GM18508 (cell line): ENCODE measurements around the gene MUC4.
"Not testable (repeated sequence)": the region's sequence is repeated elsewhere in the genome, so short reads cannot be mapped to it uniquely, and the experiment has no call there.

Experiments
- ATAC-seq: cut with Tn5 transposase; IDR thresholded peaks from one replicate; pipeline ENCODE4 v1.9.1; 2021; ENCODE audit warnings: moderate number of reproducible peaks; ENCODE audit not compliant: insufficient read depth, unreplicated experiment

MUC4 gene

GRCh38 chr3:195813916-195814640, 2.3 kb upstream of the MUC4 start:
- ATAC-seq: no peak

- no peak for ATAC-seq
Observed at GRCh38 chr3:195812366-195812765, 637 bp upstream of the MUC4 start.

- ATAC-seq: no peak
Observed at GRCh38 chr3:195810455-195810845, 1.3 kb downstream of the MUC4 start.

GRCh38 chr3:195809796-195810454, 1.8 kb downstream of the MUC4 start:
- ATAC-seq: no peak

- no peak for ATAC-seq
Observed at GRCh38 chr3:195809291-195809785, 2.4 kb downstream of the MUC4 start.

GRCh38 chr3:195808741-195809290, 2.9 kb downstream of the MUC4 start:
- ATAC-seq: no peak

GRCh38 chr3:195807681-195808121, 4.0 kb downstream of the MUC4 start:
- ATAC-seq: no peak

- ATAC-seq: no peak
Observed at GRCh38 chr3:195806916-195807231, 4.9 kb downstream of the MUC4 start.

GRCh38 chr3:195806211-195806915, 5.4 kb downstream of the MUC4 start:
- ATAC-seq: no peak

GRCh38 chr3:195805588-195805987, 6.1 kb downstream of the MUC4 start:
- not testable (repeated sequence) for ATAC-seq

GRCh38 chr3:195805181-195805580, 6.5 kb downstream of the MUC4 start:
- ATAC-seq: no peak

- ATAC-seq: no peak
Observed at GRCh38 chr3:195803289-195803908, 8.3 kb downstream of the MUC4 start.

GRCh38 chr3:195802795-195803194, 8.9 kb downstream of the MUC4 start:
- no peak for ATAC-seq

GRCh38 chr3:195802261-195802701, 9.4 kb downstream of the MUC4 start:
- no peak for ATAC-seq

- ATAC-seq: no peak
Observed at GRCh38 chr3:195801251-195802183, 10.2 kb downstream of the MUC4 start.

GRCh38 chr3:195800240-195800639, 11.5 kb downstream of the MUC4 start:
- no peak for ATAC-seq

GRCh38 chr3:195796795-195797194, 14.9 kb downstream of the MUC4 start:
- no peak for ATAC-seq

GRCh38 chr3:195794708-195795107, 17.0 kb downstream of the MUC4 start:
- ATAC-seq: no peak

GRCh38 chr3:195792621-195793020, 19.1 kb downstream of the MUC4 start:
- ATAC-seq: not testable (repeated sequence)
